G401 (cell line): ENCODE results near the gene KIR3DL3. TPM values are rescaled to one million over a fixed set of nuclear protein-coding genes. Genes with fewer than 3 reads are reported as not detected.
"Not testable (repeated sequence)": the region's sequence is repeated elsewhere in the genome, so short reads cannot be mapped to it uniquely, and the experiment has no call there.

Source experiments
- DNase-seq: peaks from one replicate; pipeline ENCODE4 v3.0.0-alpha.2; 2015; ENCODE audit warnings: low spot score
- in situ Hi-C: cut with HindIII; loops from 2 replicates; pipeline ENCODE4 v1.10.0; 2016; ENCODE audit warnings: low sequenced_read_pairs, mixed read lengths
- total RNA-seq: library from RNA; depleted of rRNA; stranded (reverse); fragments of >200 nt; shearing (Covaris generic); gene quantifications from 2 replicates; pipeline ENCODE4 v1.2.3, GENCODE V29; 2014; rRNA removed

KIR3DL3 gene
- not detected in 2 replicates for total RNA-seq

DNA sequence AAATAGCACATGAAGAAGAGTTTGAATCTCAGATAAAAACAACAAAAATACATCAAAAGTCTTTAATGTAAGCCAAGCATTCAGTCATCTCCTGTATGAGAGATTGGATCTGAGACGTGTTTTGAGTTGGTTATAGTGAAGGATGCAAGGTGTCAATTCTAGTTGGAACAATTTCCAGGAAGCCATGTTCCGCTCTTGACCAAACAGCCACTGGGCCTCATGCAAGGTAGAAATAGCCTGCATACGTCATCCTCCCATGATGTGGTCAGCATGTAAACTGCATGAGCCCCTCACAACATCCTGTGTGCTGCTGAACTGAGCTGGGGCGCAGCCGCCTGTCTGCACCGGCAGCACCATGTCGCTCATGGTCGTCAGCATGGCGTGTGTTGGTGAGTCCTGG is at the start of gene KIR3DL3:
KIR3DL3 (plus strand) TSS at position 301 of the 400 bp plus-strand sequence; CDS start at position 356, 55 bp downstream.
- no peak for DNase-seq
- in situ Hi-C loops = no loop called here

DNA sequence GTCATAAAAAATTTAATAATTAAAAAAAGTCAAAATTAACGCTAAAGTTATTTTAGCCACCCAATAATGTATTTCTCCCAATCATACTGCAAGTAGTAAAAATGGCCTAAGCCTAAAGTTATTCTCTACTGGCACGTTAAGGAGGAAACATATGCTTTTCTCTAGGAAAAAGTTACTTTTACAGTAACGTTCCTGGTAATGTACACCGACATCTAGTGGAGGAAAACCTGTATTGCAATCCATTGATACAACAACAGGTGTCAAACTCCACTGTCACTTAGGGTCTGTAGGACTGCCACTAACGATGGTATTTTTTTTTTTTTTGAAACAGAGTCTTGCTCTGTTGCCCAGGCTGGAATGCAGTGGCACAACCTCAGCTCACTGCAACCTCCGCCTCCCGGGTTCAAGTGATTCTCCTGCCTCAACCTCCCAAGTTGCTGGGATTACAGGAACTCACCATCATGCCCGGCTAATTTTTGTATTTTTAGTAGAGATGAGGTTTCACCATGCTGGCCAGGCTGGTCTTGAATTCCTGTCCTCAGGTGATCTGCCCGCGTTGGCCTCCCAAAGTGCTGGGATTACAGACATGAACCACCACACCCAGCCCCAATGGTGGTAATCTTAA is 47.9 kb upstream of the KIR3DL3 start:
- in situ Hi-C loops = not testable (repeated sequence)

DNA sequence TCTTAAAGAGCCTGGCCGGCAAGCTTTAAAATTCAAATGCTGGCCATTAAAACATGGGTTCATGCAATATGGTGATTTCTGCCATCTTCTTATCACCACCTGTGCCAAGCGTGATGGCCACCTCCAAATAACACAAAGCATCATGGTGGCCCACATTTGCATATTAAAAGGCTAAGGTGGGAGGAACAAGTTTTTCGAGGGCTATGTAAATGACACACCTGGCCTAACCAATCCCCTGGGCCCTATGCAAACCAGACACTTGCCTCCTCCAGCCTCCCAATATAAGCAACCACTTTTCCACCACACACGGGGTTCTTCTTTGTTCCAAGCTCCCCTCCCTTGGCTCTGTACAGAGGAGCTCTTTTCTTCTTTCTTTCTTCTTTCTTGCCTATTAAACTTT is 47.0 kb upstream of the KIR3DL3 start:
- no peak for DNase-seq
- in situ Hi-C loops = no loop called here

More for the DNA sequence above, 47.9 kb upstream of the KIR3DL3 start:
- peak; percentile 22 for DNase-seq

DNA sequence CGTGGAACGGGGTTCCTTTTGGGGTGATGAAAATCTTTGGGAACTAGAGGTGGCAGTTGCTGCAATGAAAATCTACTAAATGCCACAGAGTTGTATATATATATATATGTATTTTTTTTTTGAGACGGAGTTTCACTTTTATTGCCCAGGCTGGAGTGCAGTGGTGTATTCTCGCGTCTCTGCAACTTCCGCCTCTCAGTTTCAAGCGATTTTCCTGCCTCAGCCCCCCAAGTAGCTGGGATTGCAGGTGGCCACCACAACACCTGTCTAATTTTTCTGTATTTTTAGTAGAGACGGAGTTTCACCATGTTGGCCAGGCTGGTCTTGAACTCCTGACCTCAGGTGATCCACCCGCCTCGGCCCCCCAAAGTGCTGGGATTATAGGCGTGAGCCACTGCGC is 42.6 kb upstream of the KIR3DL3 start:
- in situ Hi-C loops, DNase-seq: not testable (repeated sequence)

DNA sequence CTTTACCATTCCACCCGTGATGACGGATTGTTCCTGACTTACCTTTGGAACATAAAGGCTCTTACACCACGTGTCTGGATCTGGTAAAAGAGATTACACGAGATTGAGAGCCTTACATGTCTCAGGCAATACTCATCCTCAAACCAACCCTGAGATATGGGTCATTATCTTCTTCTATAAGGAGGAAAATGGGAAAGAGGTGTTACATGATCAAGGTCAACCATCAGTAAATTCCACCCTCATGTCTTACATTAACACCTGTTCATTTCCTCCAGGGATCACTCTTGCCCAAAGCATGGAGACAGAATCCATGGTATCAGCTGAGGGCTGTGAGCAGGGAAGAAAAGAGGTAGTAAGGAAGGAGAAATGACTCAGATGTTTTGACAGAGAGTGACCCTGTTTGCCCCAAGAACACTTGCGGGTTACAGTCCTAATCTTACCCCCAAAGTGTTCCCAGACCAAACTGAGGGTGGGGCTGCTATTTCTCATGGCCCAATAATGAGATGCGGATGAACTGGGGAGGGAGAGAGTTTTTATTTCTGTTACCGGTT is 41.9 kb upstream of the KIR3DL3 start:
- no peak for DNase-seq
- in situ Hi-C loops = no loop called here

DNA sequence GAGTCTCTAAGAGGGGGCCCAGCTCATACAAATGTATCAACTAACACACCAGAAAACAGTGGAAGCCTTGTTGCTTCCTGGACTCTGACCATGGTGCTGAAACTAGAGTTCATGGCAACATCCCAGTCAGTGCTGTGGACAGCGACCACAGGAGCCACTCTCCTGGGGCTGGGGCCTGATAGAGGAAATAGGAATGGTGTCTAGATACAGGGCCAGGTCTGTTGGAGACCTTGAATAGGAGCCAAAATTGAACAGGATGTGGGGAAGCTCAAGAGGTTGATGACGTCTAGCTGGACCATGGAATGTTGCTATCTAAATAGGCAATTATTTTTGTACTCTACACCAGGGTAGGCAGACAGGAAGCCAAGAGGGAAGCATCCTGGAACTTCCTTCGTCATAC is 39.7 kb upstream of the KIR3DL3 start:
- in situ Hi-C loops = no loop called here
- no peak for DNase-seq

DNA sequence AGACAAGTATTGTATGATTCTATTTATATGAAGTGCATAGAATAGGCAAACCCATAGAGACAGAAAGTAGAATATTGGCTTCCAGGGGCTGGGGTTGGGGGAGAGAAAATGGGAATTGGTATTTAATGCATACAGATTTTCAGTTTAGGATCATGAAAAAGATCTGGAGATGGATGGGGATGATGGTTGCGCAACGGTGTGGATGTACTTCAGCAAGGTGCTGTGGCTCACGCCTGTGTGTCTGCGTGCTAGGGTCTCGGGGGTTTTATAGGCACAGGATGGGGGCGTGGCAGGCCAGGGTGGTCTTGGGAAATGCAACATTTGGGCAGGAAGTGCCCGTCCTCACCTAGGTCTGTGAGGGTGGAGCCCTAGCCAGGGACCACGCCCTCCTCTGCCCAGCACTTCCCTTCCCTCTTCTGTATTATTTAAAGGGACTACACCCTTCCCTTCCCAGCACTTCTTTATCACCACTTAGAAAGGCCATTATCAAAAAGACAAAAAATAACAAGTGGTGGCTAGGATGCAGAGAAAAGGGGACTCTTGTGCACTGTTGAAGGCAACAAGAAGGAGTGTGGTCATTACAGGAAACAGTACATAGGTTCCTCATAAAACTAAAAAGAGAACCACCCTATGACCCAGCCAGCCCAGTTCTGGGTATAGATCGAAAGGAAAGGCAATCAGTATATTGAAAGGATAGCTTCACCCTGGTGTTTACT is 32.5 kb upstream of the KIR3DL3 start:
- no peak for DNase-seq
- in situ Hi-C loops = no loop called here

DNA sequence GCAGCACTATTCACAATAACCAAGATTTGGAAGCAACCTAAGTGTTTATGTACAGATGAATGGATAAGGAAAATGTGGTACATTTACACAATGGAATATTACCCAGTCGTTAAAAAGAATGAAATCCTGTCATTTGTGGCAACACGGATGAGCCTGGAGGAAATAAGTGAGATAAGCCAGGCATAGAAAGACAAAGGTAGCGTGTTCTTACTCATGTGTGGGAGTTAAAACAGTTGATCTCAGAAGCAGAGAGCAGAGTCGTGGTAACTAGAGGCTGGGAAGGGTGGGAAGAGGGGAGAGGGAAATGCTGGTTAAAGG is 32.0 kb upstream of the KIR3DL3 start:
- in situ Hi-C loops = no loop called here
- DNase-seq = no peak

DNA sequence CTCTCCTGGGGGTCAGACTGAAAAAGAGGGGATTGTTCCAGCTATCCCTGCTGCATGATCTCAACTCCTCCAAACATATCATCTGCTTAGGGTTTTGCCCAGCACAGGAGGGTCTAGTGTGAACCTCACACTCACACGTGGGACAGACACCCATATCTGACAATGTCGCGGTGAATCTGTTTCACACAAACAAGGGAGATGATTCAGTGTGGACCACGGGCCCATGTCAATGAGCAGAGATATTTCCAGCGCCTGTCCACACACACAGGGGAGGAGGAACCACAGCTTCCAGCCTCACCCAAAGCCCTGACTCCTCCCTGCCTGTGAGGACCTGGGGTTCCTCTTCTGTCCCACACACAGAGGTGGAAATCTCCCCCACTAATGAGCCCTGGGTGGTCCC is 29.6 kb upstream of the KIR3DL3 start:
- DNase-seq = no peak
- in situ Hi-C loops = no loop called here

DNA sequence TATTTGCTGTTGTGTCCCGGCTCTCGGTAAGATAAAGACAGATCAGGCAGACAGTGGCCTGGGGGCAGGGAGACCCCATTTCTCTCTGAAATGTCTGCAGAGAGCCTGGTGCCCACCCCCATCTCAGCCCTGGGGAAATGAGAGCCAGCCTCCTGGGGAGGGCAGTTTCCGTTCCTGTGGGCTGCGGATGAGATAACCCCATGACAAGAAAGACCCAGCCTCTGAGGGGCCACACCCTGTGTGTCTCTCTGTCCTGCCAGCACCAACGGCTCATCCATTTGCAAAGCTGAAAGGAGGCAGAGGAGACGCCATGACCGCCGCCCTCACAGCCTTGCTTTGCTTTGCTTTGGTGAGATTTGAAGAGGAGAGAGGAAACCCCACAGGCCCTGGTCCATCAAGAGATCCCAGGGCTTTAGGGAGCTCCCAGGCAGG is 28.1 kb upstream of the KIR3DL3 start:
- in situ Hi-C loops = no loop called here
- no peak for DNase-seq

DNA sequence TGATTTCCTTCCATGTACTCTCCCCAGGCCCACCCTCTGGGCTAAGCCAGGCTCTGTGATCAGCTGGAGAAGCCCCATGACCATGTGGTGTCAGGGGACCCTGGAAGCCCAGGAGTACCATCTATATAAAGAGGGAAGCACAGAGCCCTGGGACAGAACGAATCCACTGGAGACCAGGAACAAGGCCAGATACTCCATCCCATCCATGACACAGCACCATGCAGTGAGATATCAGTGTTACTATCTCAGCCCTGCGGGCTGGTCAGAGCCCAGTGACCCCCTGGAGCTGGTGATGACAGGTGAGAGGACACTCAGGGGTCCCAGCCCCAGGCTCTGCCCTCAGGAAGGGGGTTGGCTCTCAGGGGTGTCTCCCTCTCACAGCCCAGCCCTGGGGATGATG is 27.5 kb upstream of the KIR3DL3 start:
- in situ Hi-C loops = no loop called here
- DNase-seq = no peak

DNA sequence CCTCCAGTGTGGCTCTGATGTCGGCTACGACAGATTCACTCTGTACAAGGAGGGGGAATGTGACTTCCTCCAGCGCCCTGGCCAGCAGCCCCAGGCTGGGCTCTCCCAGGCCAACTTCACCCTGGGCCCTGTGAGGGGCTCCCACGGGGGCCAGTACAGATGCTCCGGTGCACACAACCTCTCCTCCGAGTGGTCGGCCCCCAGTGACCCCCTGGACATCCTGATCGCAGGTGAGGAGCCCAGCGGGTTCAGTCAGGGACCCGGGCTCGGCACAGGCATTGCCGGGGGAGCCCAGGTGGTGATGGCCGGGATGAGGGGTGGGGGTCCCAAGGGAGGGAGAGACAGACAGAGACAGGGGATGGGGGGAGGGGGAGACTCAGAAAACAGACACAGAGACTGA is 26.5 kb upstream of the KIR3DL3 start:
- DNase-seq, in situ Hi-C loops: not testable (repeated sequence)

DNA sequence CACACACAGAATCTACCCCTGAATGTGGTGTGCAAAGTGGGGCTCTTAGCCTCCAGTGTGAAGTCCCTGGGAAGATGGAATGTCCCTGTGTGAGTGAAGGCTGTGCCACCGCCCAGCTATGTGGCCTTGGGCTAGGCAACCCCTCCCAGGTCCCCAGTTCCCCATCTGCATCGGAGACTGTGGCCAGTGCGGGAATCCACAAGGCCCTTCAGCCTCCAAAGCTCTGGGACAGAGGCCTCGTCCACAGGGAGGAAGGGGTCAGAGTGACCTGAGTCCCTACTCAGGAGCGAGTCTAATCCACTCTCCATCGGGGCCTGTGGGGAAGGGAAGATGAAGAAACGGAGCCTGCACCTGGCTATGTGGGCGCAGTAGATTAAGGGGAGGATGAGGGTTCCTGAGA is 19.3 kb upstream of the KIR3DL3 start:
- DNase-seq = no peak
- in situ Hi-C loops = no loop called here

DNA sequence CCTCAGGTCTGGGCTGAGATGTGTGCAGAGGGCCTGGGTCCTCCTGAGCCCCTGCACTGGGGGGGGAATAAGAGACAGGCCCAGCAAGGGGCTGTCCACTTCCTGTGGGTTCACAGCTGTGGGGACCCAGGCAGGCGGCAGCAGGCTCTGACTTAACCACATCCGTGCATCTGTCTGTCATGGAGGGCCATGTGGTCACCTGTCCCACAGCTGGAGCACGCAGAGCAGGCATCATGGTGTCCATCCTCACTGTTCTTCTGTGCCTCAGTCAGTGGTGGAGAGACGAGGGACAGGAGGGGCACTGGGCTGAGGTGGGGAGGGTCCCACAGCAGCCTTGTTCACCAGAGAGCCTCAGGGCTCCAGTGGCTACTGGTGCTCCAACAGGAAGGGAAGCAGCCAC is 16.3 kb upstream of the KIR3DL3 start:
- in situ Hi-C loops = no loop called here
- DNase-seq = no peak

DNA sequence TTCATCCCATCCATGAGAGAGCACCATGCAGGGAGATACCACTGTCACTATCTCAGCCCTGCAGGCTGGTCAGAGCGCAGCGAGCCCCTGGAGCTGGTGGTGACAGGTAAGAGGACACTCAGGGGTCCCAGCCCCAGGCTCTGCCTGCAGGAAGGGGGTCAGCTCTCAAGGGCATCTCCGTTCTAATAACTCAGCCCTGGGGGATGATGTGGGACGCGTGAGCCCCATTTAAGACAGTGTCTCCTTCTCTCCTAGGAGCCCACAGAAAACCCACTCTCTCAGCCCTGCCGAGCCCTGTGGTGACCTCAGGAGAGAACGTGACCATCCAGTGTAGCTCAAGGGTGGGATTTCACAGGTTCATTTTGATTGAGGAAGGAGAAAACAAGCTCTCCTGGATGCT is 15.5 kb upstream of the KIR3DL3 start:
- in situ Hi-C loops = no loop called here
- no peak for DNase-seq

DNA sequence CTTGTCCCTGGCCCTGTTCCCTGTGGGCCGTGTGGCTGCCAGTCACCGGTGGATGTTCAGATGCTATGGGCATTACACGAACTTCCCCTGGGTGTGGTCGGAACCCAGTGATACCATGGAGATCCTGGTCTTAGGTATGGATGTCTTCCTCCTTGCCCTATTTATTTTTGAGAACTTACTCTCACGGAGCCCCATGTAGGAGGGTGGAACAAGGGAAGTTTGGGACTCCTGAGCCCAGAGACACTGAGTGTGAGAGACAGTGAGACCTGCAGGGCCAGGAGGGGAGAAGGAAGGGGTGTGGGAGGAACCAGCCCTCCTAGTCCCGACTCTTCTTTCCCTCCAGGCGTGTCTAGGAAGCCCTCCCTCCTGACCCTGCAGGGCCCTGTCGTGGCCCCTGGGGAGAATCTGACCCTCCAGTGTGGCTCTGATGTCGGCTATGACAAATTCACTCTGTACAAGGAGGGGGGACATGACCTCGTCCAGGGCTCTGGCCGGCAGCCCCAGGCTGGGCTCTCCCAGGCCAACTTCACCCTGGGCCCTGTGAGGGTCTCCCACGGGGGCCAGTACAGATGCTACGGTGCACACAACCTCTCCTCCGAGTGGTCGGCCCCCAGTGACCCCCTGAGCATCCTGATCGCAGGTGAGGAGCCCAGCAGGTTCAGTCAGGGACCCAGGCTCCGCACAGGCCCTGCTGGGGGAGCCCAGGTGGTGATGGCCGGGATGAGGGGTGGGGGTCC is 14.9 kb upstream of the KIR3DL3 start:
- no peak for DNase-seq
- in situ Hi-C loops = no loop called here

DNA sequence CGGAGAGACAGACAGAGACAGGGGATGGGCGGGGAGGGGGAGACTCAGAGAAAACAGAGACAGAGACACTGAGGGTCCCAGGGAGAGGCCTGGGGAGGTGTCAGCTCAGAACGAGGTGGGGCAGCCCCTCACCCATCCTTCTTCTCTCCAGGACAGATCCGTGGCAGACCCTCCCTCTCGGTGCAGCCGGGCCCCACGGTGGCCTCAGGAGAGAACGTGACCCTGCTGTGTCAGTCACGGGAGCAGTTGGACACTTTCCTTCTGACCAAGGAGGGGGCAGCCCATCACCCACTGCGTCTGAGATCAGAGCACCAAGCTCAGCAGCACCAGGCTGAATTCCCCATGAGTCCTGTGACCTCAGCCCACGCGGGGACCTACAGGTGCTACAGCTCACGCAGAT is 14.3 kb upstream of the KIR3DL3 start:
- DNase-seq, in situ Hi-C loops: not testable (repeated sequence)

DNA sequence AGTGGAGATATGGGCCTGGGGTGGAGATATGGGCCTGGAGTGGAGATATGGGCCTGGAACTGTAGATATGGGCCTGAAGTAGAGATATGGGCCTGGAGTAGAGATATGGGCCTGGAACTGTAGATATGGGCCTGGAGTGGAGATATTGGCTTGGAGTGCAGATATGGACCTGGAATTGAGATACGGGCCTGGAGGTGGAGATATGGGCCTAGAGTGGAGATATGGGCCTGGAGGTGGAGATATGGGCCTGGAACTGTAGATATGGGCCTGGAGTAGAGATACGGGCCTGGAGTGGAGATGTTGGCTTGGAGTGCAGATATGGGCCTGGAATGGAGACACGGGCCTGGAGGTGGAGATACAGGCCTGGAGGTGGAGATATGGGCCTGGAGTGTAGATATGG is 402 bp downstream of the KIR3DL3 start:
- in situ Hi-C loops = no loop called here

DNA sequence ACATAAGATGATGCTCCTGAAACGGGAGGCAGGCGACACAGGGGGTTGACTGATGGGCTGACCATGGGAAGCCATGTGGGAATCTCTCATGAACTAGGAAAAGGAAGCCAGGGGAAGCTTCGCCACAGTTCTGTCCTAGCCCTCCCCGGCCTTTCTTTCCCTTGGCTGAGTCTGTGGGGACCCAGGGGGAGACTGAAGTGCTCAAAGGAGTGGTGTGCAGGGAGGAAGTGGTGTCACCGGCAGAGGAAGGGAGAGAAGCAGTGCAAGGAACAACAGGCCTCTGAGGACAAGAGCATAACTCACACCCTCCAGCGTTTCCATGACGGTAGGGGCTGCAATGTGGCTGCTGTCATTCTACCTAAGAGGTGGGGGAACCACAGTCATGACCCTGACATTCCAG is 1.1 kb downstream of the KIR3DL3 start:
- in situ Hi-C loops = no loop called here
- no peak for DNase-seq

More for the DNA sequence above, 402 bp downstream of the KIR3DL3 start:
- no peak for DNase-seq

DNA sequence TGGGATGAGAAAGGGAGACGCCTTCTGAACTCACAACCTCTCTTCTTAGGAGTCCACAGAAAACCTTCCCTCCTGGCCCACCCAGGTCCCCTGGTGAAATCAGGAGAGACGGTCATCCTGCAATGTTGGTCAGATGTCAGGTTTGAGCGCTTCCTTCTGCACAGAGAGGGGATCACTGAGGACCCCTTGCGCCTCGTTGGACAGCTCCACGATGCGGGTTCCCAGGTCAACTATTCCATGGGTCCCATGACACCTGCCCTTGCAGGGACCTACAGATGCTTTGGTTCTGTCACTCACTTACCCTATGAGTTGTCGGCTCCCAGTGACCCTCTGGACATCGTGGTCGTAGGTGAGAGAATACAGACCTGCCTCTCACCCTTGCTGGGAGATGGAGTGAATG is 3.3 kb downstream of the KIR3DL3 start:
- no peak for DNase-seq
- in situ Hi-C loops = no loop called here
